Measurements from ENCODE around the gene CPPED1.

Gene CPPED1

GRCh38 chr16:12625068-12625467 lies 178.6 kb downstream of the CPPED1 start:
- ChIA-PET CTCF (no interaction called here), POLR2A (no interaction called here)
- DNase-seq (ENCODE audit: low read depth, low spot score): no peak
- H3K4me3 ChIP-seq (ENCODE audit: low read depth, low read length): no peak overlapping the region
- no peak for TF ChIP-seq CTCF (IDR thresholded peaks at IDR 0.05; ENCODE audit: insufficient read depth, low read length, missing control alignments)

DNA sequence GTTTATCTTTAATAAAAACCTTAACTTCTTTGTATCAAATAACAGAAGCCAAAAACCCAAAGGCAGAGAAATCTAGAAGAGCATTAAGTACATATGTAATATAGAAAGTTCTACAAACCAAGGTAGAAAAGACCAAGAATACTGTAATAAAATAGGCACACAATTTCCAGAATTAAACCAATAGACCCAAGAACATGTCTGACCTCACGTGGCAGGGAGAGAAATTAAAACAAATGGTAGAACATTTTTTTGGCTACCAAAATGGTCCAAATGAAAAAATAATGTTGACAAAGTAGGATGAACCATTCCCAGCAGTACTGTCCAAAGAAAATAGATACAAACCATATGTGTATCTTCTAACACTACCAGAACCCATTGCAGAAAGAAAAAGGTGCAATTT lies 183.5 kb downstream of the CPPED1 start:
- no peak for TF ChIP-seq CTCF (IDR thresholded peaks at IDR 0.05; ENCODE audit: insufficient read depth, low read length, missing control alignments)
- CTCF ChIA-PET: no interaction called here
- POLR2A ChIA-PET: no interaction called here
- H3K4me3 ChIP-seq (ENCODE audit: low read depth, low read length): no peak overlapping the region
- DNase-seq (ENCODE audit: low read depth, low spot score): no peak

- CTCF ChIA-PET: no interaction called here
- no peak for DNase-seq (ENCODE audit: low read depth, low spot score)
- no peak overlapping the region for H3K4me3 ChIP-seq (ENCODE audit: low read depth, low read length)
- TF ChIP-seq CTCF (IDR thresholded peaks at IDR 0.05; ENCODE audit: insufficient read depth, low read length, missing control alignments): no peak
- POLR2A ChIA-PET: no interaction called here
These were observed 185.2 kb downstream of the CPPED1 start for GRCh38 chr16:12618515-12618914.

DNA sequence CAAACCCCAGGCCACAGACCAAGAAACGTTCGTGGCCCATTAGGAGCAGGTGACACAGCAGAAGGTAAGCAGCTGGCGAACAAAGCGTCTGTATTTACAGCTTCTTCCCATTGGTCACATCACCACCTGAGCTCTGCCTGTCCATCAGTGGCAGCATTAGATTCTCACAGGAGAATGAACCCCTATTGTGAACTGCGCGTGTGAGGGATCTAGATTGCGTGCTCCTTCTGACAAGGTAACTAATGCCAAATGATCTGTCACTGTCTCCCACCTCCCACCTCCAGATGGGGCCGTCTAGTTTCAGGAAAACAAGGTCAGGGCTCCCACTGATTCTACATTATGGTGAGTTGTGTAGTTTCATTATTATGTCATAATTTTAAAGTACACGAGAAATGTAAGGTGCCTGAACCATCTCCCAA lies 186.3 kb downstream of the CPPED1 start:
- DNase-seq (ENCODE audit: low read depth, low spot score): no peak
- ChIA-PET CTCF (no interaction called here), POLR2A (no interaction called here)
- no peak for TF ChIP-seq CTCF (IDR thresholded peaks at IDR 0.05; ENCODE audit: insufficient read depth, low read length, missing control alignments)
- no peak overlapping the region for H3K4me3 ChIP-seq (ENCODE audit: low read depth, low read length)

GRCh38 chr16:12614662-12615278 lies 188.9 kb downstream of the CPPED1 start:
- POLR2A ChIA-PET: no interaction called here
- CTCF ChIA-PET: no interaction called here
- DNase-seq (ENCODE audit: low read depth, low spot score): no peak
- no peak overlapping the region for H3K4me3 ChIP-seq (ENCODE audit: low read depth, low read length)
- TF ChIP-seq CTCF (IDR thresholded peaks at IDR 0.05; ENCODE audit: insufficient read depth, low read length, missing control alignments): no peak

GRCh38 chr16:12613992-12614661 lies 189.6 kb downstream of the CPPED1 start:
- H3K4me3 ChIP-seq (ENCODE audit: low read depth, low read length): no peak overlapping the region
- DNase-seq (ENCODE audit: low read depth, low spot score): no peak
- CTCF ChIA-PET: no interaction called here
- POLR2A ChIA-PET: no interaction called here
- no peak for TF ChIP-seq CTCF (IDR thresholded peaks at IDR 0.05; ENCODE audit: insufficient read depth, low read length, missing control alignments)

All from AG04449 (cell line).